HG03558 (cell line): ENCODE measurements around the gene TAF8.
"Not testable (repeated sequence)": the region's sequence is repeated elsewhere in the genome, so short reads cannot be mapped to it uniquely, and the experiment has no call there.

Source experiments
- ATAC-seq: cut with Tn5 transposase; IDR thresholded peaks from one replicate; pipeline ENCODE4 v1.9.1; 2021; ENCODE audit warnings: moderate number of reproducible peaks; ENCODE audit not compliant: unreplicated experiment; ENCODE audit errors: extremely low read depth

Gene TAF8

GRCh38 chr6:42028234-42029061 is 21.9 kb upstream of the TAF8 start:
- ATAC-seq: no peak

- no peak for ATAC-seq
Measured at GRCh38 chr6:42029062-42029685, 21.1 kb upstream of the TAF8 start.

- ATAC-seq: no peak
Measured at GRCh38 chr6:42029881-42030280, 20.4 kb upstream of the TAF8 start.

GRCh38 chr6:42030585-42031506 is 19.5 kb upstream of the TAF8 start:
- ATAC-seq: no peak

GRCh38 chr6:42032366-42032765 is 18.0 kb upstream of the TAF8 start:
- no peak for ATAC-seq

GRCh38 chr6:42037669-42038068 is 12.7 kb upstream of the TAF8 start:
- ATAC-seq: not testable (repeated sequence)

GRCh38 chr6:42038163-42038562 is 12.2 kb upstream of the TAF8 start:
- no peak for ATAC-seq

GRCh38 chr6:42038811-42039408 is 11.4 kb upstream of the TAF8 start:
- no peak for ATAC-seq

GRCh38 chr6:42040856-42041480 is 9.4 kb upstream of the TAF8 start:
- no peak for ATAC-seq

- ATAC-seq: no peak
Measured at GRCh38 chr6:42041481-42042053, 8.8 kb upstream of the TAF8 start.

- no peak for ATAC-seq
Measured at GRCh38 chr6:42042108-42042507, 8.2 kb upstream of the TAF8 start.

GRCh38 chr6:42043787-42044475 is 6.4 kb upstream of the TAF8 start:
- no peak for ATAC-seq

GRCh38 chr6:42045538-42046460 is 4.5 kb upstream of the TAF8 start:
- ATAC-seq: no peak

- no peak for ATAC-seq
Measured at GRCh38 chr6:42046464-42047212, 3.7 kb upstream of the TAF8 start.

- no peak for ATAC-seq
Measured at GRCh38 chr6:42047213-42047590, 3.1 kb upstream of the TAF8 start.

GRCh38 chr6:42047790-42048405 is 2.4 kb upstream of the TAF8 start:
- no peak for ATAC-seq
